Epidermal melanocyte (primary cell): Measurements from ENCODE around the gene TCEAL7.
"Not testable (repeated sequence)": the region's sequence is repeated elsewhere in the genome, so short reads cannot be mapped to it uniquely, and the experiment has no call there.

ENCODE experiments used
- DNase-seq: peaks from one replicate; pipeline ENCODE4 v3.0.0; 2011; ENCODE audit warnings: low spot score; ENCODE audit not compliant: insufficient read length

TCEAL7 gene, protein sequence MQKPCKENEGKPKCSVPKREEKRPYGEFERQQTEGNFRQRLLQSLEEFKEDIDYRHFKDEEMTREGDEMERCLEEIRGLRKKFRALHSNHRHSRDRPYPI

DNA sequence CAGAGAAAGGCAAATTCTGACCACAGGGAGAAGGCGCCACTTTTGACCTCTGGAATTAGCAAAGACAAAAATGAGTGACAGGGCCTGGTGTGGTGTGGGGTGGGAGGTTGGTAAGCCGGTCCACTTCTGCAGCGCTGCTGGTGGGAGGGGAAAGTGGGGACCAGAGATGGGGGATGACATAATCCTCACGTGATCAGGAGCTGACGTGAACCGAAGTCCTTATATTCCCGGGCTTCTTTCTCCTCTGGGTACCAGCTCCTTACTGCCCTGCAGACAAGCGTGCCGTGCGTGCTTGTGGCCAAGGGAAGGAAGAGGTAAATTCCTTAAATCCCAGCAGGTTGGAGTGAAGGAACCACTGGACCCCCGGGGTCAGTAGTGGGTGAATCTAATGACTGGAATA lies at the start of gene TCEAL7:
Gene TCEAL7 (plus strand): TSS at position 249 of the 400 bp plus-strand sequence. CDS start 1,165 bp downstream, outside the sequence.
- DNase-seq: no peak

DNA sequence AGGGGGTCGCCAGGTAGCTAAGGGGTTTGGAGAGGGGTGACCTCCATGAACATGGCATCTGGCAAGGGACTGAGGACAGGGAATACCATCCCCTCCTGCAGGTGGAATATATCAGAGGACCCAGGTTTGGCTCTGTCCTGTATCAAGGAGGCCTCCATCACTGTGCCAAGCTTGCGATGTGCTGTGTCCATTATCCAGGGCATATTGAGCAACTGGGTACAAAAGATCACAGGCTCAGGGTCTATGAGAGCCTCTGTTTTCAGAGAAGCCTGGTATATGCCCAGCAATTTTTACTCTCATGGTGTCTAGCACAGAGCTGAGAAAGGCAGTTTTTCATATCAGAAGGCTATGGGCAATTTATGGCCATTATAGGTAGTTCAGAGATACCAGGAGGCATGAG lies 36.9 kb upstream of the TCEAL7 start:
- no peak for DNase-seq

DNA sequence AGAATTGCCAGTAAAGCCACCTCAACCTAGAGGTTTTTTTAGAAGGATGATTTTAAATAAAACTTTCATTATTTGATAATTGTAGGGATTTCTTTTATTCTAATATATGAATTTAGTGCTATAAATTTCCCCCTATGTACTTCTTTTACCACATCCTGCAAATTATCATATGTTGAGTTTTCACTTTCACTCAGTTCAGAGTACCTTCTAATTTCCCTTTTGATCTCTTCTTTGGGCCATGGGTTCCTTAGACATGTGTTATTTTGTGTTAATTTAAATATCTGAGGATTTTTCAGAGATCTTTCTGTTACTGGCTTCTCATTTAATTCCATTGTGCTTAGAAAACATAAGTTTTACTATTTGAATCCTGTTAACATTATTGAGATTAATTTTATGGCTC lies 25.3 kb upstream of the TCEAL7 start:
- DNase-seq: no peak

DNA sequence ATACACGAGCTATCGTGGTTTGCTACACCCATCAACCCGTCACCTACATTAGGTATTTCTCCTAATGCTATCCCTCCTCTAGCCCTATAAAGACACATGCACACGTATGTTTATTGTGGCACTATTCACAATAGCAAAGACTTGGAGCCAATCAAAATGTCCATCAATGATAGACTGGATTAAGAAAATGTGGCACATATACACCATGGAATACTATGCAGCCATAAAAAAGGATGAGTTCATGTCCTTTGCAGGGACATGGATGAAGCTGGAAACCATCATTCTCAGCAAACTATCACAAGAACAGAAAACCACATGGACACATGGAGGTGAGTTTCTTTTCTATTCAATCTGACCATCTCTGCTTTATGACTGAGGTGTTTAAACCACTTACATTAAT lies 24.4 kb upstream of the TCEAL7 start:
- DNase-seq: not testable (repeated sequence)

DNA sequence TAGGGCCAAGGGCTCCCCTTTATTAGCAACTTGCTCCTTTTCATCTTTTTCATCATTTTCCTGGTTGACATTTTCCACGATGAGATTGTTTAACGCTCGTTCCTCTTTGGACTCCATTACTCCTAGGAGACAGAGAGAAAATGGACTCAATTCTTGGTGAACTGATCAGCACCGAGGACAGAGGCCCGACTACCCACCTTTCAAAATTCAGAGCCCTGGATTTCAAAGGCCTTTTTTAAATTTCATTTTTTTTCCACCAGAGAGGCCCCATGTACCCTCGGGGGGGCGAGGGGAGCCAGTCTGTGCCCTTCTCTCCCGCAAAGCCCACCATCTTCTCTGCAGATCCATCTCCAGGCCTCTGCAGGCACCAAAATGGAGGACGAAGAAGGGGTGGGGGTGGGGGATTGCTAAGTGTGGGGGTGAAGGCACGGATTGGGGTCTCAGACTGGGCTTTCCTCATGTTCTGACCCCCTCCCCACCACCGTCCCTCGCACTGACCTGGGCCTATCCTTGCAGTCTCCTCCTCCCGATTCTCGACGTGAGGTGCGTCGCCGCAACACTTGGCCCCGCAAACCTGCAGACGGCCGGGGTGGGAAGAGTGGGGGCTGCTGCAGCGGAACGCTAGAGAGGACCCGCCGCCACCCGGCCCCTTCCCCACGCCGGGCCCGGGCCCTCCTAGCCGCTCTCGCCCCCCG lies 20.0 kb upstream of the TCEAL7 start:
- DNase-seq: no peak

DNA sequence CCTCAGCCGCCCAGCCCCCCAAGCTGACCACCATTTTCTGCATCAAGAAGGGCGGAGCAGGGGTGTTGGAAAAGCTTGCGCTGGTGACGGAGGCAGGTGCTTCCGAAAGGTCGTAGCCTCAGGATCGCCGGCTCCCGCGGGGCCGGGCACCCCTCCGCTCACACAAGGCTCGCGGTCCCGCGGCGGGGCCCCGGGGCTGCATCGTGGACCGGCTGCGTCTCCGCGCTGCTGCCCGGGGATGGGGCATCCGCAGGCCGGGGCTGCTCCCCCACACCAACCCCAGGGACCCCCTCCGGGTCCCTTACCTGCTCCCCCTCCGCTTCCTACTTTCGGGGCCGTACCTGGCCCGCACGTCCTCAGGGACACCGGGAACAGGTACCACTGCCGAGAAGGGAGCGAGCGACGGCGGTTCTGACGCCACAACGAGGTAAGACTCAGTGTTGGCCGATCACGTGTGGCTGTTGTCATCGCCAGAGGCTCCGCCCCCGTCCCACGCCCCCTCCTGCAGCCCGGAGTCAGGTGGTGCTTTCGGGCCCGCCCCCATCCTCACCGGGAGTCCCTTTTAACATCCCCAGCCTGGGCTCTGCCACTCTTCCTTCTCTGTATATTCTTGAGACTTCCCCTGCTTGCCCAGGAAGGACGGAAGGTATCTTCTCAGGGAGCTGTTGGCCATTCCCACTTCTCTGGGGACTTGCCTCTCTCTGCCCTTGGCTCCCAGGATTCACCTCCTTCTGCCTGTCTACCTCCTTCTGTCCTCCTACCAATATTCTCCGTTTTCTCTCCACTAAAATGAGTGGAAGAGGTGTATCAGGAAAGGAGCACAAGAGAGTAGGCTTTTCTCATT lies 19.3 kb upstream of the TCEAL7 start, which contains the start of gene BEX2:
Gene BEX2 (minus strand): TSS at position 436 of the 844 bp plus-strand sequence. CDS start 1,014 bp downstream, outside the sequence.
- no peak for DNase-seq

DNA sequence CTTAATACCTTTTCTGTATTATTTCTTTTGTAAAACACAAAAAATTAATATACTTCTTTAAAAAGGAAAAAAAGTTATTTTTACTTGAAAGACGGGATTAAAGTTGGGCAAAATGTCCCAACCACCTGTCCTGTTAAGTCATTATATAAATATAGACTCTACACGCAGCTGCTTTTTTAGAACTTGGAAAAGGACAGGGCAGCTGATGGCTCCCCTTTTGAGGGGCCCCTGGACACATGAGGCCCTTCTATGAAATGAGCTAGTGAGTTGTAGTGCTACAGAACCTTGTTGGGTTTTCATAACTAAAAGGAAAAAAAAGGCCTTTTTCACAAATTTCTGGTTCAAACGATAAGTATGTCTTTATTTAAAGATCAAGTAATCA lies 18.6 kb upstream of the TCEAL7 start:
- no peak for DNase-seq

DNA sequence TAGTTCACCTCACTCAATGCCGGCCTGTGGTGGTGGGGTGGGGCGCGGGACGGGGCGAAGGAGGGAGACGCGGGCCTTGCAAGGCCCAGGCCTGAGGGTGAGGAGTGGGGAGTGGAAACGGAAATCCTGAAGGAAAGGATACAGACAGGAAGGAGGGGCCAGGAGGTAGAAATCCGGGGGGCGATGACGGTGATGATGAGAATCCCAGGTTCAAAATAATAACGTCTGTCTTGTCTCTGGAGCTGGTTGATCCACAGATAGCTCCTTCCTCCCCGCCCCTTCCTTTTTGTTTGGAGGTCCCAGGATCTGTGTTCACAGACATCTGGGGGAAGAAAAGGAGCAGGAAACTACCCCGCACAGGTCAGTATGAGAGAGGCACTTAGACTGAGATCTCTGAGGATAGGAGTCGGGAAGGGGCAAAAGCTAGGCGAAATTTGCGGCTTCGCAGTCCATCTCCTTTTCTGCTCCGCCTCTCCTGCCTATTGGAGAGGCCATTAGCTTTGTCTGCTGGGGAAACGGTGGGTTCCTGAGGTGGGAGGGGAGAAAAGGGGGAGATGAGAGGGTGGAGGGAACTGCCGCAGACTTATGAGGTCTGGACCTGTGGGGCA lies 746 bp downstream of the TCEAL7 start:
- no peak for DNase-seq

DNA sequence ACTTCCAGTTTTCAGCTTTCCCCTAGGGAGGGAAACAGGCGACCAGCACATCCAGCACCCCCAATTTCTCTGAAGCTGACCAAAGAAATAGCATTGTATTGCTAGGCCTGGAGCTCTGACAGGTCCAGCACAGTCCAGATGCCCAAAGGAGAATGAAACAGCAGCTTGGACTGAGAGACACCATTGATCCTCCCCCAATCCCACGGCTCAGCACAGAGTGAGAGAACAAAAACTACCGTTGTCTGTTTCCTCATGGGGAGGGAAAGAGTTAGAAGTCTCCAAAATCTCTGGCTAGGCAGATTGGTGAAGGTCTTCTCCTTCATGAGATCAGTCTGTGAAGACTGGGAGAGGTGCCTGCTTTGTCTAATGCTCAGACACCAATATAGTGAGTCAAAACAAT lies 8.6 kb downstream of the TCEAL7 start:
- DNase-seq: no peak

DNA sequence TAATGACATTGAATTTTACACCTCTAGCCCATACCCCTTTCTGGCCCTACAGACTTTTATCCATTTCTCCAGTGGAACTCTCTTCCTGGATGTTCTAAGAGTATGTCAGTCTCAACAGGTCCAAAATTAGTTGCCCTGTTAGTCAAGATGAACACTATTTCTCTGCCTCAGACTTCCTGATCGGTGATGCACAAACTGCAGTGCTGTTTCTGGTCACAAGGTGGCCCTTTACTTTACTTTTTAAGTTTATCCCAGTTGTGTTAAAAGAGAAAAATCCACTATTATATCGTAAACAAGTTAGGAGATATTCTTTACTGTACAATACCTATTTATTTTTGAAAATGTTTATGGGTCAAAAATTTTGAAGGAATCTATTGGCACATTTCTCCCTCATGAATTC lies 13.1 kb downstream of the TCEAL7 start:
- peak; percentile 38 for DNase-seq

DNA sequence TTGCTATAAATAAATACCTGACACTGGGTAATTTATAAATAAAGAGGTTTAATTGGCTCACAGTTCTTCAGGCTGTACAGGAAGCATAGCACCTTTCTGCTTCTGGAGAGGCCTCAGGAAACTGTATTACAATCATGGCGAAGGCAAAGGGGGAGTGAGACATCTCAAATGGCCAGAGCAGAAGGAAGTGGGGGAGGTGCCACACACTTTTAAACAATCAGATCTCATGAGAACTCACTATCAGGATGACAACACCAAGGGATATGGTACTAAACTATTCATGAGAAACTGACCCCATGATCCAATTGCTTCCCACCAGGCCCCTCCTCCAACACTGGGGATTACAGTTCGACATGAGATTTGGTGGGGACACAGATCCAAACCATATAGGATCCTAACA lies 14.6 kb downstream of the TCEAL7 start:
- DNase-seq: no peak

DNA sequence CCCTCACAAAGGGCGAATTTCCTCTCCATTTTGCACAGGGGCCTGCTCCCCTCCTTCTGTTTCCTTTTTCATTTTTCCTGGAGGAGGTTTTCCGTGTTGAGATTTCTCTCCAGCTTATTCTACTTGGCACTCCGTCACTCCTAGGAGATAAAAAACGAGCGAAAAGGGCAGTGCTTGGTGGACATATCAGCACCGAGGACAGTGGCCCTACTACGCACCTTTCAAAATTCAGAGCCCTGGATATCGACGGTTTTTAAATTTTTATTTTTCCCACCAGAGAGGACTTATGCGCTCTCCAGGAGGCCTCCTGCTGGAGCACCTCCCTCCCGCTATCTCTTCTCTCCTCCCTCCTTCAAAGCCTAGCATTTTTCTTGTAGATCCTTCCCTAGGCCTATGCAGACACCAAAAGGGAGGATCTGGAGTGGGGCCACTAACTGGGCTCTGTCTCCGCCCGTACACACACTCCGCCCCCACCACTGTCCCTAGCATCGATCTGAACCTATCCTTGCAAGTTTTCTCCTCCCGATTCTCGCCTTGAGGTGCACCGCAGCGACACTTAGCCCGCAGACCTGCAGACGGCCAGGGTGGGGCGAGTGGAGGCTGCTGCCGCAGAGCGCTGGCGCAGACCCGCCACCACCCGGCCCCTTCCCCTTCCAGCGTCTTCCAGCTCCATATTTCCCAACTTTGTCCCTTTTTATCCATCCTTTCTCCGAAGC lies 17.8 kb downstream of the TCEAL7 start:
- no peak for DNase-seq

DNA sequence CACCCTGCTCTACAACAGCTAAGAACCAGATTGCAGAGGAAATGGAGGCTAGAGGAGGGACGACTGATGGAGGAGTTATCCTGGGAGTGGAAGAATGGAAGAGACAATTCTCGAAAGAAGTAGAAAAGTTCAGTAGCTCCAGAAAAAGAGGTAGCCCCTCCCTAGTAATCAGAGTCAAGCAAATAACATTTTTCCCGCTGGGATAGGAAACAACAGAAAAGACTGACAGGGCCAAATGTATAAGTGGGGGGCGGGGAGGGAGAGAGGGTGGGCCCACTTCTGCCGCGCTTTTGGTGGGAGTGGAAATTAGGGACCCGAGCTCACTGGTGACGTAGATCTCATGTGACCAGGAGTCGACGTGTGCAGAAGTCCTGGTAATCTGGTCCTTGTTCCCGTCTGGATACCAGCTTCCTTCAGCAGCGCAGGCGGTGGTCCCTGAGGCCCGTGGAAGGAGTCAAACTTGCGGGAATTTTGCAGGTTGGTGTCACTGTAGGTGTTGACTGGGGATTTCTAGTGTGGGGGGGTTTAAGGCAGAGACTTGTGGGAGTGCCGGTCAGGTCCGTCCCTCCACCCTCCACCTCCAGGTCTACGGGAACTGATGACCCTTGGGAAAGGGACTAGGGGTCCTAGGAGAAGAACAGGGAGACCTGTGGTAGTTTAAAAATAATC lies 26.2 kb downstream of the TCEAL7 start, which contains the start of gene TCEAL9:
Gene TCEAL9 (plus strand): TSS at position 377 of the 669 bp plus-strand sequence. CDS start 1,179 bp downstream, outside the sequence.
- DNase-seq: peak; percentile 45

DNA sequence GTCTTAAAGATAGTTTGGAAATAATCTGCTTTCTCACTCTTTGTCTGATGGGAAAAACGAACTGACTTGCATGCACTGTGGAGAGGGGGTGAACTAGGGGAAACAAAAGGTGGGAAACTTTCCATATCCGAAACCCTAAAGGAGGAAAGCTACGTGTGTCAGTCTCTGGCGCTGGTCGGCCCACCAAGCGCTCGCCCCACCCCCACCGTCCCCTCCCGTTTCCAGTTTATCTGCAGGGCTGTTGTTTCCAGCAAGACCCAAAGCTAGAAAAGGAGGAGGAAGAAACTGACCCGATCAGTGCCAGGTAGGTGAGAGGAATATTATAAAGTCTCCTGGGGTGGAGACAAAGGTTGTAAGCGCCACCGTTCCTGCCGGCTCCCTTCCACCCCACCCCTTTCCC lies 26.8 kb downstream of the TCEAL7 start:
- no peak for DNase-seq

DNA sequence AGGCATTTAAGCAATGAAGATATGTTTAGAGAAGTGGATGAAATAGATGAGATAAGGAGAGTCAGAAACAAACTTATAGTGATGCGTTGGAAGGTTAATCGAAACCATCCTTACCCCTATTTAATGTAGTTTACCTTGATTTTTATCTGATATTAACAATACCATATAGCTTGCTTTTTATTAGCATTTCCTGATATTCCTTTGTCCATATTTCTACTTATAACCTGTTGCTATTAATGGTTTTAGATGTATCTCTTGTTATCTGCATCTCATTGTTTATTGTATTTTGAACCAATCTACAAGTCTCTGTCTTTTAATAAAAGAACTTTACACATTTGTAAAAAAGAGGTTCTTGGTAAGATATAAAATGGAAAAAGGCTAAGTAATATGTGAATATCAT lies 27.8 kb downstream of the TCEAL7 start:
- no peak for DNase-seq

DNA sequence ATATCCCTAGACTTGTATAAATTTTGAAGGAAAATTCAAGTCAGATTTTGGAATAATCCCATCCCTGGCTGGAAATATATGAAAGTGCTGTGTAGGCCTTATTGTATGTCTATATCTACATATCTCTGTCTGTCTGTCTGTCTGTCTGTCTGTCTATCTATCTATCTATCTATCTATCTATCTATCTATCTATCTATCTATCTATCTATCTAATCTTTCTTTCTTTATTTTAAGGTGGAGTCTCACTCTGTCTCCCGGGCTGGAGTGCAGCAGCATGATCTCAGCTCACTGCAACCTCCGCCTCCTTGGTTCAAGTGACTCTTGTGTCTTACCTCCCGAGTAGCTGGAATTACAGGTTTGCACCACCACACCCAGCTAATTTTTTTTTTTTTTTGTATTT lies 29.6 kb downstream of the TCEAL7 start:
- DNase-seq: not testable (repeated sequence)

DNA sequence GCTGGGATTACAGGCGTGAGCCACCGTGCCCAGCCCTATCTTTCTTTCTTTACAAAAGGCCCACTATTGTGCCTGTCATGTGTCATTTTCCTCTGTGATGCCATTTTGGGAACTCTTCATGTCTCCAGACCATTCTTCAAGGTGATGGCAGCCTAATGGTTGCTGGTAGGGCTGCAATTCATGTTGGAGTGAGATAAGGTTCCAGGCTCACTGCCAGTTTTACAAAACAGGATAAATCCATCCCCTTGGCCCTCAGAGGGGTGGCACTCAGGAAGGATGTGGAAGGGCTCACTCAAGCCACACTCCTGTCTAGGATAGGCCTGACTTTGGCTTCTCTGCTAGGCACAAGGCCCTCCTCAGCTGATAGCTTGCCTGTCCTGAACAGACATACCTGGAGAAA lies 30.1 kb downstream of the TCEAL7 start:
- no peak for DNase-seq

DNA sequence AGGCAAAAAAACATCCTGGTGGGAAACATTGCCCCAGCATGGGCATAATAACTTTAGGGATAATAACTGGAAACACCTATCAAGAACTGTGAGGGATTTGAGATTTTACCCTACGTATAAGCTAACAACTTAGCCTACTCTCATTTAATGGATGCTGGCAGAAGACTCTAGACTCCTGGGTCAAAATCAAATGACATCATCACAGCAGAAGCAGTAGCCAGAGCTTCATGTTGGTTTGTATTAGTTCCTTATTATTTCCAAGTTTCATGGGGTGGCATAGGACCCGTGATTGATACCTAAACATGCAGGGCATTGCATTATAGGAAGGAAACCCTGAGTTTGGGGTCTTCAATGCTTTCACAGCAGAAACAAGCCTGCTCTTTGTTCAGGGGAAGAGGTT lies 30.9 kb downstream of the TCEAL7 start:
- DNase-seq: no peak

DNA sequence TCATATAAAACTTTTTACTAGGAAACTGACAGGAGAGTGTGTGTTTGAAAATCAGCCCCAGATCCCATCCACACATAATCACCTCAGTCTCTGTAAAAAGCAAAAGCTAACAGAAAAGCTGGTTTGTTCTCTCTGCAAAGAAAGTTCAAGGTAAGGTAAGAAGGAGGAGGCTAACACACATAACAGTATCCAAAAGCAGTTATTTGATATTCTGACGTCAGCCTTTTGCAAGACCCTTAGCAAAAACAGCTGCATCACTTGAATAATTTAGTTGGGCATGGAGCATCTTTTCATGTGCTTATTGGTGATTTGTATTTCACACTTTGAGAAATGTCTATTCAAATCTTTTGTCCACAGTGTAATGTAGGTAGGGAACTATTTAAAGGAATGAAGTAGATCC lies 31.8 kb downstream of the TCEAL7 start:
- no peak for DNase-seq

DNA sequence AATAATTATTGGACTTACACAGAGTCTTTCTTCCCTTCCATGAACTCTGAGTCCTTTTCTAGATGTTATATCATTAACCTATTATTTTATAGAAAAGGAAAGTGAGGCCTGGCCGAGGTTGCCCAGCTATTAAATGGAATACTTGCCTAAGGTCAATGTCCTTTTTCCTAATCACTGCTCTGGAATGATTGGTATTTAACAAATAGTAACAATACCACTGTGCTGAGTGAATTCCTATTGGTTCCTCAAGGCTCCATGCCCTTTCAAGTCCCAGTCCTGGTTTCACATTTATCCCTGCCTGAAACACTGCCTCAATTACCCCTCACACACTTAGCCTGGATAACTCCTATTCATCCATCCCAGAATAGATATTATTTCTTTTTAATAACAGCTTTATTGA lies 32.4 kb downstream of the TCEAL7 start:
- no peak for DNase-seq

DNA sequence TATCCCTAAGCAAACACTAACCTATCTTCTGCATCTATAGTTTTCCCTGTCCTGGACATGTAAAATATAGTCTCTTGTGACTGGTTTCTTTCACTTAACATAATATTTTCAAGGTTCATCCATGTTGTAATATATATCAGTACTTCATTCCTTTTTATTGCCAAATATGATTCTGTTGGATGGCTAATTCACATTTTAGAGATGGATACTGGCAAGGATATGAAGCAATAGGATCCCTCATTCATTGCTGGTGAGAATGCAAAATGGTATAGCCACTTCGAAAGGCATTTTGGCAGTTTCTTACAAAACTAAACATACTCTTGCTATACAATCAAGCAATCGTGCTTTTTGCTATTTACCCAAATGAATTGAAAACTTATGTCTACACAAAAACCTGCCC lies 33.0 kb downstream of the TCEAL7 start:
- DNase-seq: no peak
